Sigmoid colon (tissue), 7 donors: ENCODE measurements around the gene CTNNA2. TPM values are rescaled to one million over a fixed set of nuclear protein-coding genes. Genes with fewer than 3 reads are reported as not detected.

Experiments
- DNase-seq: peaks from one replicate; pipeline ENCODE4 v3.0.0-alpha.2; 2019
- H3K27ac ChIP-seq, 4 donors: fragments of 200-600 bp; sonication (generic); one replicate each; pipeline ENCODE4 v1.5.1; 2016 to 2019; ENCODE audit warnings: mild to moderate bottlenecking in 1 of 4
- H3K27me3 ChIP-seq, 3 donors: fragments of 200-600 bp; sonication (generic); one replicate each; pipeline ENCODE4 v1.5.1; 2019; ENCODE audit warnings: mild to moderate bottlenecking in 1 of 3
- H3K36me3 ChIP-seq, 4 donors: fragments of 200-600 bp; sonication (generic); one replicate each; pipeline ENCODE4 v1.5.1; 2016 to 2019
- H3K4me1 ChIP-seq, 4 donors: fragments of 200-600 bp; sonication (generic); one replicate each; pipeline ENCODE4 v1.5.1; 2017 to 2019
- H3K4me3 ChIP-seq, 4 donors: fragments of 200-600 bp; sonication (generic); one replicate each; pipeline ENCODE4 v1.5.1; 2017 to 2019; ENCODE audit warnings: mild to moderate bottlenecking in 2 of 4, moderate library complexity in 1 of 4
- H3K9me3 ChIP-seq, 4 donors: fragments of 200-600 bp in 3 of 4; sonication (generic) in 3 of 4; one replicate each; pipeline versions ENCODE4 v1.5.1 to v1.6.1; 2013 to 2019
- CTCF ChIP-seq, 4 experiments: fragments of 450-650 bp in 3 of 4; fragments of 200-600 bp in 1 of 4; IDR thresholded peaks; one replicate each; pipeline ENCODE4 v1.5.1; 2016 to 2019; ENCODE audit warnings: antibody characterized with exemption in 4 of 4, mild to moderate bottlenecking in 3 of 4, moderate library complexity in 2 of 4
- EP300 ChIP-seq, 4 donors: sonication (generic); formaldehyde crosslinking; IDR thresholded peaks; one replicate each; pipeline ENCODE4 v1.6.1; 2017; ENCODE audit warnings: antibody characterized with exemption in 4 of 4
- POLR2A ChIP-seq, 2 donors: fragments of 450-650 bp; IDR thresholded peaks; one replicate each; pipeline ENCODE4 v1.6.1; 2016; ENCODE audit warnings: antibody characterized with exemption in 2 of 2, mild to moderate bottlenecking in 2 of 2, moderate library complexity in 2 of 2
- POLR2AphosphoS5 ChIP-seq, 4 donors: sonication (generic); formaldehyde crosslinking; IDR thresholded peaks; one replicate each; pipeline ENCODE4 v1.6.1; 2017; ENCODE audit warnings: antibody characterized with exemption in 4 of 4
- WGBS, 2 donors: extraction: QIAGEN DNeasy Blood & Tissue Kit; methylation state at CpG; one replicate each; pipeline ENCODE4 v1.1.7; 2013; 5-methylcytosine and 5-hydroxymethylcytosine counted together
- intact Hi-C: fragments of 100-400 bp; cut with DNase I; formaldehyde crosslinking; loops from one replicate; pipeline ENCODE4 v1.15.1; 2023
- polyA plus RNA-seq, 3 donors: library from polyadenylated mRNA; stranded (reverse); fragments of 200-250 nt; gene quantifications; one replicate each; pipeline ENCODE4 v1.2.3, GENCODE V29; 2013
- total RNA-seq, 4 donors: library from RNA; depleted of rRNA; stranded (reverse); fragments of >200 nt; gene quantifications; one replicate each; pipeline ENCODE4 v1.1.0, GENCODE V29; 2016
- donor health status: healthy with polysubstance abuse.
- donor health status: Bipolar disorder and iron deficiency.
- donor health status: healthy.

CTNNA2 gene
- total and polyA plus RNA-seq, 7 donors, result 1.4 to 8.6 (median 3.8) TPM; not detected in 2

GRCh38 chr2:80059447-80059846 lies 546.6 kb downstream of the CTNNA2 start:
- H3K27me3 ChIP-seq, result no peaks in the 10 kb centered on the region
- 81 to 84% methylated on average over 5 of the region's 5 CpGs for WGBS, 2 donors
- H3K36me3 ChIP-seq, result no peaks in the 10 kb centered on the region
- H3K4me1 ChIP-seq, result no peaks in the 10 kb centered on the region
- no peak overlapping the region for H3K27ac ChIP-seq
- TF ChIP-seq EP300 (IDR thresholded peaks at IDR 0.05) (no peak), POLR2AphosphoS5 (IDR thresholded peaks at IDR 0.05) (no peak), POLR2A (IDR thresholded peaks at IDR 0.05) (no peak), CTCF (IDR thresholded peaks at IDR 0.05) (no peak)
- DNase-seq, result no peak
- no peaks in the 10 kb centered on the region for H3K9me3 ChIP-seq
- no peak overlapping the region for H3K4me3 ChIP-seq
- intact Hi-C loops, result no loop called here

GRCh38 chr2:80061881-80062280 lies 549.0 kb downstream of the CTNNA2 start:
- H3K9me3 ChIP-seq, result no peaks in the 10 kb centered on the region
- H3K4me1 ChIP-seq, result no peaks in the 10 kb centered on the region
- H3K27me3 ChIP-seq, result no peaks in the 10 kb centered on the region
- no peak for DNase-seq
- intact Hi-C loops, result no loop called here
- no peak overlapping the region for H3K27ac ChIP-seq
- no peak for TF ChIP-seq EP300 (IDR thresholded peaks at IDR 0.05)
- no peak for TF ChIP-seq CTCF (IDR thresholded peaks at IDR 0.05)
- no peak for TF ChIP-seq POLR2AphosphoS5 (IDR thresholded peaks at IDR 0.05)
- no peak for TF ChIP-seq POLR2A (IDR thresholded peaks at IDR 0.05)
- no peaks in the 10 kb centered on the region for H3K36me3 ChIP-seq
- no peak overlapping the region for H3K4me3 ChIP-seq

- Histone ChIP-seq H3K36me3 (no peaks in the 10 kb centered on the region), H3K27ac (no peak overlapping the region), H3K9me3 (no peaks in the 10 kb centered on the region), H3K4me3 (no peak overlapping the region), H3K4me1 (no peaks in the 10 kb centered on the region), H3K27me3 (no peaks in the 10 kb centered on the region)
- intact Hi-C loops, result no loop called here
- TF ChIP-seq EP300 (IDR thresholded peaks at IDR 0.05), result no peak
- DNase-seq, result no peak
Observed at GRCh38 chr2:80062298-80062697, 549.4 kb downstream of the CTNNA2 start.

DNA sequence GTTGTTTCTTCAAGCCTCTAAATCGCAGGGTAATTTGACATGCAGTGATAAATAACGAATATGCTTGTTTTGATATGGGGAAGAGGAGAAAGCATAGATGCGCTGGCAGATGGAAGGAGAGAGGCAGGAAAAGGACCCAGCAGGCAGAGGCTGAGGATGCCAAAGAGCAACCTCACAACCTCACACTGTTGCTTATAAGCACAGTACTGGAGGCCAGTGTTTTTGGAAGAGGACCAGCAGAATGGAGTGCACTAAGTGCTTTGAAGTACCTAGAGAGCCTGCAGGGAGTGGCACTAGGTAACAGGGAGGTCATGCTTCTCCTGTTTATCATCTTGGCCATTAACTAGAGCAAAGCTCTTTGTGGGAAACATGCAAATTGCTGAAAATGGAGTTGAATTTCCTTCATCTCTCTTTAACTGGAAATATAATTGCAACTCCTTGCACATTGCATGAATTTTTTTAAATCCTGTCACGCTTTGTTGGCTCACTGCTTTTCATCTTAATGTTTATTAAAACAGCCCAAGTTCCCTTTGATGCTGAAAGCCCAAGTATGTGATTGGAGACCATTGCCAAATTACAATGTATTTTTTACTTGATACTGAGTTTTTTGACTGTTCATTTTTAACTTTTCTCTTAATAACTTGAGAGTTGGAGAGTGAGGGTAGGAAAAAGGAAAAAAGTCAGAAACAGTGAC lies 555.3 kb downstream of the CTNNA2 start:
- DNase-seq, result no peak
- Histone ChIP-seq H3K4me3 (no peak overlapping the region), H3K4me1 (no peaks in the 10 kb centered on the region), H3K36me3 (no peaks in the 10 kb centered on the region), H3K27ac (no peak overlapping the region), H3K27me3 (no peaks in the 10 kb centered on the region), H3K9me3 (no peaks in the 10 kb centered on the region)
- intact Hi-C loops, result no loop called here
- TF ChIP-seq POLR2A (IDR thresholded peaks at IDR 0.05), result no peak
- no peak for TF ChIP-seq EP300 (IDR thresholded peaks at IDR 0.05)
- TF ChIP-seq CTCF (IDR thresholded peaks at IDR 0.05), result no peak
- no peak for TF ChIP-seq POLR2AphosphoS5 (IDR thresholded peaks at IDR 0.05)
- WGBS, 2 donors, result 78 to 88% methylated on average over 4 of the region's 4 CpGs

- H3K36me3 ChIP-seq, result no peaks in the 10 kb centered on the region
- DNase-seq, result no peak
- H3K9me3 ChIP-seq, result no peaks in the 10 kb centered on the region
- WGBS, 2 donors, result 81 to 85% methylated on average over 4 of the region's 4 CpGs
- H3K27me3 ChIP-seq, result no peaks in the 10 kb centered on the region
- TF ChIP-seq CTCF (IDR thresholded peaks at IDR 0.05) (no peak), POLR2AphosphoS5 (IDR thresholded peaks at IDR 0.05) (no peak), EP300 (IDR thresholded peaks at IDR 0.05) (no peak)
- H3K27ac ChIP-seq, result no peak overlapping the region
- H3K4me3 ChIP-seq, result no peak overlapping the region
- H3K4me1 ChIP-seq, result no peaks in the 10 kb centered on the region
- intact Hi-C loops, result loop anchor here (5.0 kb wide), 1 partner anchor 427 kb away; no protein-coding TSS in a partner anchor
Observed at GRCh38 chr2:80070587-80070986, 557.7 kb downstream of the CTNNA2 start.
